IMR-90 (cell line): ENCODE measurements around the gene UCP2. TPM values are rescaled to one million over a fixed set of nuclear protein-coding genes. Genes with fewer than 3 reads are reported as not detected.

Experiments
- ATAC-seq: fragments of 200-7000 bp; cut with Tn5 transposase; 2 replicates; pipeline ENCODE4 v1.9.1; 2020; ENCODE audit warnings: low read depth, mild to moderate bottlenecking, moderate library complexity
- BruUV-seq: library from RNA; stranded (reverse); fragments of 400-500 nt; replicated peaks from 2 replicates; lab custom pipeline; 2021; lab: Mats Ljungman, UMichigan
- CTCF ChIA-PET: fragments of 300-600 bp; formaldehyde crosslinking; extraction: SDS; loops from one replicate; lab custom pipeline; 2021; ENCODE audit warnings: antibody characterized with exemption; lab: Yijun Ruan, JAX
- POLR2A ChIA-PET: fragments of 300-600 bp; sonication (Branson Sonifier 250); formaldehyde crosslinking; loops from one replicate; lab custom pipeline; 2022; ENCODE audit warnings: antibody characterized with exemption; ENCODE audit not compliant: unreplicated experiment; lab: Charles Lee
- DNase-seq: peaks from one replicate; pipeline ENCODE4 v3.0.0; 2013
- H2AFZ ChIP-seq: replicated peaks from 2 replicates; pipeline ENCODE3; 2013; ENCODE audit warnings: low read length, mild to moderate bottlenecking; ENCODE audit not compliant: poor library complexity
- H2AK5ac ChIP-seq: 2 replicates; pipeline ENCODE4 v1.6.1; 2013; ENCODE audit warnings: low read depth, low read length, inconsistent platforms
- H2AK9ac ChIP-seq: replicated peaks from 2 replicates; pipeline ENCODE3; 2013; ENCODE audit warnings: mild to moderate bottlenecking, low read depth, low read length, moderate library complexity; ENCODE audit not compliant: poor library complexity
- H2BK120ac ChIP-seq: 2 replicates; pipeline ENCODE4 v1.6.1; 2013; ENCODE audit warnings: low read depth, low read length, inconsistent platforms
- H2BK15ac ChIP-seq: 3 replicates; pipeline ENCODE4 v1.6.1; 2013; ENCODE audit warnings: low read depth, low read length, inconsistent platforms
- H2BK20ac ChIP-seq: 2 replicates; pipeline ENCODE4 v1.6.1; 2013; ENCODE audit warnings: low read depth, mild to moderate bottlenecking, inconsistent platforms, low read length, moderate library complexity
- H2BK5ac ChIP-seq: 2 replicates; pipeline ENCODE4 v1.6.1; 2013; ENCODE audit warnings: mild to moderate bottlenecking, low read depth, low read length, inconsistent platforms; ENCODE audit not compliant: poor library complexity, severe bottlenecking
- H3K14ac ChIP-seq: replicated peaks from 2 replicates; pipeline ENCODE4 v1.6.1; 2013; ENCODE audit warnings: low read depth, low read length, inconsistent platforms
- H3K18ac ChIP-seq: 2 replicates; pipeline ENCODE4 v1.6.1; 2013; ENCODE audit warnings: low read depth, low read length, control low read depth
- H3K23ac ChIP-seq: 2 replicates; pipeline ENCODE4 v1.6.1; 2013; ENCODE audit warnings: low read depth, low read length, inconsistent platforms
- H3K27ac ChIP-seq: 2 replicates; pipeline ENCODE4 v1.5.1; 2013; ENCODE audit warnings: mild to moderate bottlenecking, control low read depth, low read length; ENCODE audit not compliant: insufficient read depth
- H3K27me3 ChIP-seq: 2 replicates; pipeline ENCODE4 v1.6.1; 2013; ENCODE audit warnings: low read length; ENCODE audit not compliant: control insufficient read depth, insufficient read depth
- H3K36me3 ChIP-seq: 2 replicates; pipeline ENCODE4 v1.6.1; 2013; ENCODE audit warnings: low read length, mixed read lengths; ENCODE audit not compliant: control insufficient read depth, insufficient read depth
- H3K4ac ChIP-seq: 2 replicates; pipeline ENCODE4 v1.6.1; 2013; ENCODE audit warnings: low read depth, low read length, inconsistent platforms
- H3K4me1 ChIP-seq: 2 replicates; pipeline ENCODE4 v1.6.1; 2013; ENCODE audit warnings: low read length, mixed read lengths; ENCODE audit not compliant: control insufficient read depth, insufficient read depth
- H3K4me2 ChIP-seq: 2 replicates; pipeline ENCODE4 v1.6.1; 2013; ENCODE audit warnings: low read depth, mild to moderate bottlenecking, control low read depth, low read length, moderate library complexity
- H3K4me3 ChIP-seq: 2 replicates; pipeline ENCODE4 v1.5.1; 2013; ENCODE audit warnings: low read depth, mild to moderate bottlenecking, control low read depth, low read length, moderate library complexity; ENCODE audit not compliant: insufficient read depth
- H3K56ac ChIP-seq: 2 replicates; pipeline ENCODE4 v1.6.1; 2013; ENCODE audit warnings: low read length, inconsistent platforms; ENCODE audit not compliant: insufficient read depth; ENCODE audit errors: extremely low read depth
- H3K79me1 ChIP-seq, 2 experiments: 2 replicates each; pipeline ENCODE4 v1.6.1; 2013; ENCODE audit warnings: low read length in 2 of 2, inconsistent platforms in 1 of 2, low read depth in 1 of 2
- H3K9ac ChIP-seq: 2 replicates; pipeline ENCODE4 v1.6.1; 2013; ENCODE audit warnings: low read depth, low read length, control low read depth
- H3K9me1 ChIP-seq: 2 replicates; pipeline ENCODE4 v1.6.1; 2013; ENCODE audit warnings: low read length, inconsistent platforms; ENCODE audit not compliant: insufficient read depth
- H3K9me3 ChIP-seq: 2 replicates; pipeline ENCODE4 v1.6.1; 2013; ENCODE audit warnings: low read length; ENCODE audit not compliant: control insufficient read depth, insufficient read depth
- H4K20me1 ChIP-seq: 2 replicates; pipeline ENCODE4 v1.6.1; 2013; ENCODE audit warnings: low read length, inconsistent platforms; ENCODE audit not compliant: insufficient read depth
- H4K5ac ChIP-seq: 2 replicates; pipeline ENCODE4 v1.6.1; 2013; ENCODE audit warnings: mild to moderate bottlenecking, low read depth, low read length, control low read depth
- H4K8ac ChIP-seq, 2 experiments: 2 replicates each; pipeline ENCODE4 v1.6.1; 2013; ENCODE audit warnings: low read depth in 2 of 2, low read length in 2 of 2, control low read depth in 1 of 2, inconsistent platforms in 1 of 2
- H4K91ac ChIP-seq: 2 replicates; pipeline ENCODE4 v1.6.1; 2013; ENCODE audit warnings: low read depth, low read length, inconsistent platforms; ENCODE audit not compliant: insufficient read depth
- CEBPB ChIP-seq: IDR thresholded peaks from 2 replicates; pipeline ENCODE4 v1.6.1; 2012; ENCODE audit warnings: low read depth, low read length, improper control_type of control experiment
- CTCF ChIP-seq: conservative IDR thresholded peaks from 2 replicates; pipeline ENCODE4 v1.5.1; 2012; ENCODE audit warnings: mild to moderate bottlenecking, low read depth, low read length, improper control_type of control experiment
- ELK1 ChIP-seq: fragments of 150-350 bp; IDR thresholded peaks from 2 replicates; pipeline ENCODE4 v1.6.1; 2016; ENCODE audit warnings: low read depth, mild to moderate bottlenecking, low read length, moderate library complexity, borderline replicate concordance
- MAFK ChIP-seq: IDR thresholded peaks from 2 replicates; pipeline ENCODE4 v1.6.1; 2012; ENCODE audit warnings: low read depth, low read length, improper control_type of control experiment
- MXI1 ChIP-seq: IDR thresholded peaks from 2 replicates; pipeline ENCODE4 v1.6.1; 2012; ENCODE audit warnings: low read depth, mild to moderate bottlenecking, low read length, moderate library complexity, borderline replicate concordance
- RAD21 ChIP-seq: IDR thresholded peaks from 2 replicates; pipeline ENCODE4 v1.6.1; 2012; ENCODE audit warnings: low read length, improper control_type of control experiment
- RCOR1 ChIP-seq: IDR thresholded peaks from 2 replicates; pipeline ENCODE4 v1.6.1; 2012; ENCODE audit warnings: mild to moderate bottlenecking, low read length, improper control_type of control experiment; ENCODE audit not compliant: insufficient replicate concordance
- RFX5 ChIP-seq: IDR thresholded peaks from 2 replicates; pipeline ENCODE4 v1.8.0; 2012; ENCODE audit warnings: low read depth, mild to moderate bottlenecking, low read length, moderate library complexity
- WGBS, 2 experiments: methylation state at CpG; one replicate each; pipeline versions ENCODE4 v1.1.5 to v1.1.7; 2013; ENCODE audit warnings: missing lambda C conversion rate in 2 of 2; ENCODE audit not compliant: insufficient read length in 1 of 2; ENCODE audit errors: extremely low coverage in 2 of 2; 5-methylcytosine and 5-hydroxymethylcytosine counted together
- dilution Hi-C: fragments of 300-500 bp; cut with HindIII; formaldehyde crosslinking; loops from one replicate; pipeline ENCODE4 v1.14.3; 2018; ENCODE audit warnings: low sequenced_read_pairs; ENCODE audit not compliant: unreplicated experiment
- in situ Hi-C: fragments of 300-500 bp; cut with MboI; formaldehyde crosslinking; loops from 3 replicates; pipeline ENCODE4 v1.14.3; 2019; ENCODE audit warnings: low sequenced_read_pairs, inconsistent platforms, mixed read lengths
- intact Hi-C: fragments of 100-400 bp; cut with micrococcal nuclease; formaldehyde crosslinking; loops from 2 replicates; pipeline ENCODE4 v1.10.0; 2022
- polyA plus RNA-seq, 3 experiments: library from polyadenylated mRNA; depleted of rRNA; stranded (reverse); fragments of >200 nt; gene quantifications; 2 replicates each; pipeline ENCODE4 v1.2.3, GENCODE V29; 2012; ENCODE audit warnings: low replicate concordance in 1 of 3
- total RNA-seq: library from RNA; depleted of rRNA; stranded (reverse); fragments of >200 nt; gene quantifications from 2 replicates; pipeline ENCODE4 v1.2.3, GENCODE V29; 2012

Gene UCP2
- total and polyA plus RNA-seq, 2 of the 4 experiments (the other 2 are of a cell fraction) = 2.0 to 11.9 TPM

- Histone ChIP-seq H2BK5ac (no peak overlapping the region), H2AFZ (no peak overlapping the region), H3K4ac (no peak overlapping the region), H3K56ac (no peak overlapping the region), H2BK15ac (no peak overlapping the region), H4K20me1 (peaks cover 3% of the 10 kb centered on the region; the same call in 1 of the 2 replicates), H3K79me1 (peaks cover 0 to 12% of the 10 kb centered on the region in 2 experiments; a peak in 2 of 4 replicates), H3K9ac (no peak overlapping the region), H4K5ac (no peak overlapping the region), H3K9me3 (no peaks in the 10 kb centered on the region), H2BK120ac (no peak overlapping the region), H3K27ac (no peak overlapping the region), H2BK20ac (no peak overlapping the region), H3K4me2 (no peak overlapping the region), H3K9me1 (peaks cover 17% of the 10 kb centered on the region), H2AK9ac (no peak overlapping the region), H3K14ac (no peak overlapping the region), H2AK5ac (no peak overlapping the region), H3K18ac (no peak overlapping the region), H3K27me3 (no peaks in the 10 kb centered on the region), H4K8ac (no peak overlapping the region), H3K4me3 (no peak overlapping the region), H4K91ac (no peak overlapping the region), H3K36me3 (0 out of 2 replicates have a peak, but pooled peaks cover 1% of the 10 kb centered on the region), H3K23ac (no peak overlapping the region), H3K4me1 (peaks cover 28% of the 10 kb centered on the region)
- no peak for TF ChIP-seq RAD21
- no peak for TF ChIP-seq RCOR1
- TF ChIP-seq ELK1 = no peak
- TF ChIP-seq CTCF = no peak
- no peak for TF ChIP-seq CEBPB
- no peak for TF ChIP-seq MXI1
- no peak for TF ChIP-seq RFX5
- TF ChIP-seq MAFK = no peak
- DNase-seq (no peak), ATAC-seq (no peak)
- WGBS, 2 experiments = 100% methylated on average over 2 of the region's 6 CpGs; no CpG with 5 or more reads in 1 of the 2 experiments
- POLR2A ChIA-PET = no interaction called here
- dilution Hi-C loops (no loop called here), in situ Hi-C loops (no loop called here), intact Hi-C loops (no loop called here)
- CTCF ChIA-PET = interaction anchor here (0.6 kb wide), 1 partner anchor 116 kb away, joined by 3 read pairs; no protein-coding TSS in a partner anchor
- no TSS peak for BruUV-seq
Observed at GRCh38 chr11:74022546-74022945, 39.9 kb upstream of the UCP2 start.
